ENCODE data around the gene SLC66A1.

The SLC66A1 gene

GRCh38 chr1:19311503-19311930, 609 bp upstream of the SLC66A1 start:
- Mint-ChIP-seq H3K9me3 (no peaks in the 10 kb centered on the region), H3K27me3 (no peaks in the 10 kb centered on the region), H3K36me3 (ENCODE audit: low read depth) (peaks cover 47% of the 10 kb centered on the region), H3K4me1 (ENCODE audit: low read depth) (peaks cover 57% of the 10 kb centered on the region), H3K4me3 (peak overlapping the region; percentile 86), H3K27ac (peak overlapping the region; percentile 75)
- intact Hi-C loops (cut with micrococcal nuclease) = no loop called here

- Mint-ChIP-seq H3K4me3 (peak overlapping the region; percentile 87), H3K36me3 (ENCODE audit: low read depth) (peaks cover 47% of the 10 kb centered on the region), H3K27me3 (no peaks in the 10 kb centered on the region), H3K27ac (peak overlapping the region; percentile 75), H3K4me1 (ENCODE audit: low read depth) (peaks cover 70% of the 10 kb centered on the region), H3K9me3 (no peaks in the 10 kb centered on the region)
- intact Hi-C loops (cut with micrococcal nuclease) = loop anchor here (2.0 kb wide), 1 partner anchor 62 kb away; the partner anchor contains the start of genes EMC1 and MRTO4
Observed at GRCh38 chr1:19312782-19313635, 883 bp downstream of the SLC66A1 start.

- no peaks in the 10 kb centered on the region for H3K9me3 Mint-ChIP-seq
- peaks cover 47% of the 10 kb centered on the region for H3K36me3 Mint-ChIP-seq (ENCODE audit: low read depth)
- no peaks in the 10 kb centered on the region for H3K27me3 Mint-ChIP-seq
- H3K4me3 Mint-ChIP-seq = peak overlapping the region; percentile 87
- intact Hi-C loops (cut with micrococcal nuclease) = loop anchor here (2.0 kb wide), 1 partner anchor 63 kb away; the partner anchor contains the start of genes EMC1 and MRTO4
- peak overlapping the region; percentile 75 for H3K27ac Mint-ChIP-seq
- peaks cover 75% of the 10 kb centered on the region for H3K4me1 Mint-ChIP-seq (ENCODE audit: low read depth)
Observed at GRCh38 chr1:19313636-19313959, 1.5 kb downstream of the SLC66A1 start.

GRCh38 chr1:19313961-19314882, 2.1 kb downstream of the SLC66A1 start:
- peaks cover 52% of the 10 kb centered on the region for H3K36me3 Mint-ChIP-seq (ENCODE audit: low read depth)
- H3K4me3 Mint-ChIP-seq = no peak overlapping the region
- peaks cover 76% of the 10 kb centered on the region for H3K4me1 Mint-ChIP-seq (ENCODE audit: low read depth)
- peak overlapping the region; percentile 75 for H3K27ac Mint-ChIP-seq
- H3K9me3 Mint-ChIP-seq = no peaks in the 10 kb centered on the region
- H3K27me3 Mint-ChIP-seq = no peaks in the 10 kb centered on the region
- intact Hi-C loops (cut with micrococcal nuclease) = loop anchor here (2.0 kb wide), 1 partner anchor 63 kb away; the partner anchor contains the start of genes EMC1 and MRTO4

- intact Hi-C loops (cut with micrococcal nuclease) = no loop called here
- Mint-ChIP-seq H3K9me3 (no peaks in the 10 kb centered on the region), H3K4me3 (peak overlapping the region; percentile 61), H3K4me1 (ENCODE audit: low read depth) (peaks cover 73% of the 10 kb centered on the region), H3K27ac (peak overlapping the region; percentile 69), H3K27me3 (no peaks in the 10 kb centered on the region), H3K36me3 (ENCODE audit: low read depth) (peaks cover 63% of the 10 kb centered on the region)
Observed at GRCh38 chr1:19315378-19316198, 3.5 kb downstream of the SLC66A1 start.

GRCh38 chr1:19317126-19317910, 5.2 kb downstream of the SLC66A1 start:
- H3K27ac Mint-ChIP-seq = no peak overlapping the region
- intact Hi-C loops (cut with micrococcal nuclease) = no loop called here
- H3K27me3 Mint-ChIP-seq = no peaks in the 10 kb centered on the region
- H3K4me3 Mint-ChIP-seq = no peak overlapping the region
- peaks cover 80% of the 10 kb centered on the region for H3K36me3 Mint-ChIP-seq (ENCODE audit: low read depth)
- H3K4me1 Mint-ChIP-seq (ENCODE audit: low read depth) = peaks cover 71% of the 10 kb centered on the region
- no peaks in the 10 kb centered on the region for H3K9me3 Mint-ChIP-seq

GRCh38 chr1:19319196-19319595, 7.1 kb downstream of the SLC66A1 start:
- peak overlapping the region; percentile 18 for H3K27ac Mint-ChIP-seq
- H3K4me3 Mint-ChIP-seq = no peak overlapping the region
- intact Hi-C loops (cut with micrococcal nuclease) = no loop called here
- no peaks in the 10 kb centered on the region for H3K27me3 Mint-ChIP-seq
- H3K4me1 Mint-ChIP-seq (ENCODE audit: low read depth) = peaks cover 70% of the 10 kb centered on the region
- H3K9me3 Mint-ChIP-seq = no peaks in the 10 kb centered on the region
- peaks cover 86% of the 10 kb centered on the region for H3K36me3 Mint-ChIP-seq (ENCODE audit: low read depth)

GRCh38 chr1:19321071-19321470, 8.9 kb downstream of the SLC66A1 start:
- no peaks in the 10 kb centered on the region for H3K9me3 Mint-ChIP-seq
- H3K27ac Mint-ChIP-seq = no peak overlapping the region
- H3K4me1 Mint-ChIP-seq (ENCODE audit: low read depth) = peaks cover 59% of the 10 kb centered on the region
- H3K4me3 Mint-ChIP-seq = no peak overlapping the region
- intact Hi-C loops (cut with micrococcal nuclease) = no loop called here
- H3K27me3 Mint-ChIP-seq = no peaks in the 10 kb centered on the region
- H3K36me3 Mint-ChIP-seq (ENCODE audit: low read depth) = peaks cover 98% of the 10 kb centered on the region

GRCh38 chr1:19322481-19322880, 10.4 kb downstream of the SLC66A1 start:
- Mint-ChIP-seq H3K36me3 (ENCODE audit: low read depth) (peaks cover 98% of the 10 kb centered on the region), H3K4me3 (no peak overlapping the region), H3K27ac (peak overlapping the region; percentile 8), H3K9me3 (no peaks in the 10 kb centered on the region), H3K27me3 (no peaks in the 10 kb centered on the region), H3K4me1 (ENCODE audit: low read depth) (peaks cover 47% of the 10 kb centered on the region)
- intact Hi-C loops (cut with micrococcal nuclease) = no loop called here

GRCh38 chr1:19323987-19324664, 12.0 kb downstream of the SLC66A1 start:
- Mint-ChIP-seq H3K27ac (no peak overlapping the region), H3K36me3 (ENCODE audit: low read depth) (peaks cover 98% of the 10 kb centered on the region), H3K9me3 (no peaks in the 10 kb centered on the region), H3K27me3 (no peaks in the 10 kb centered on the region), H3K4me1 (ENCODE audit: low read depth) (peaks cover 31% of the 10 kb centered on the region), H3K4me3 (no peak overlapping the region)
- intact Hi-C loops (cut with micrococcal nuclease) = no loop called here

- H3K4me3 Mint-ChIP-seq = no peak overlapping the region
- intact Hi-C loops (cut with micrococcal nuclease) = no loop called here
- H3K36me3 Mint-ChIP-seq (ENCODE audit: low read depth) = peaks cover 98% of the 10 kb centered on the region
- H3K27ac Mint-ChIP-seq = no peak overlapping the region
- no peaks in the 10 kb centered on the region for H3K9me3 Mint-ChIP-seq
- H3K4me1 Mint-ChIP-seq (ENCODE audit: low read depth) = peaks cover 28% of the 10 kb centered on the region
- H3K27me3 Mint-ChIP-seq = no peaks in the 10 kb centered on the region
Observed at GRCh38 chr1:19324665-19324990, 12.5 kb downstream of the SLC66A1 start.

GRCh38 chr1:19325368-19325957, 13.3 kb downstream of the SLC66A1 start:
- H3K9me3 Mint-ChIP-seq = no peaks in the 10 kb centered on the region
- H3K36me3 Mint-ChIP-seq (ENCODE audit: low read depth) = peaks cover 100% of the 10 kb centered on the region
- intact Hi-C loops (cut with micrococcal nuclease) = no loop called here
- no peaks in the 10 kb centered on the region for H3K27me3 Mint-ChIP-seq
- no peak overlapping the region for H3K27ac Mint-ChIP-seq
- no peak overlapping the region for H3K4me3 Mint-ChIP-seq
- peaks cover 28% of the 10 kb centered on the region for H3K4me1 Mint-ChIP-seq (ENCODE audit: low read depth)

All from dendritic cell treated with granulocyte-macrophage colony-stimulating factor and Interleukin-4, amounts not matched to agents 40 ng/mL and 50 ng/mL, for 4 days (primary cell).